Keratinocyte (primary cell): ENCODE measurements around the gene MBNL3. TPM values are rescaled to one million over a fixed set of nuclear protein-coding genes. Genes with fewer than 3 reads are reported as not detected.

ENCODE experiments used
- DNase-seq: peaks from one replicate; pipeline ENCODE4 v3.0.0-alpha.2; 2011; ENCODE audit warnings: low read depth, missing footprints, low spot score
- FAIRE-seq: peaks from 2 replicates; lab custom pipeline; 2011; peaks lifted over from hg19 to GRCh38; lab: Jason Lieb, UNC
- H2AFZ ChIP-seq: 2 replicates; pipeline ENCODE4 v1.6.0; 2012; ENCODE audit warnings: low read length, control low read depth, inconsistent platforms; ENCODE audit not compliant: control insufficient read depth
- H3K27ac ChIP-seq: 2 replicates; pipeline ENCODE4 v1.5.1; 2011; ENCODE audit warnings: low read length; ENCODE audit not compliant: control insufficient read depth, insufficient read depth
- H3K27me3 ChIP-seq: 3 replicates; pipeline ENCODE4 v1.6.0; 2011; ENCODE audit warnings: low read length; ENCODE audit not compliant: control insufficient read depth, insufficient read depth; ENCODE audit errors: extremely low read depth
- H3K36me3 ChIP-seq, 2 experiments: 2 replicates in 1 of 2; 3 replicates in 1 of 2; pipeline ENCODE4 v1.5.1; 2011; ENCODE audit warnings: low read length in 2 of 2, mild to moderate bottlenecking in 1 of 2; ENCODE audit not compliant: control insufficient read depth in 2 of 2, insufficient read depth in 2 of 2; ENCODE audit errors: extremely low read depth in 1 of 2
- H3K4me1 ChIP-seq: 3 replicates; pipeline ENCODE4 v1.5.1; 2011; ENCODE audit warnings: low read length; ENCODE audit not compliant: control insufficient read depth, insufficient read depth; ENCODE audit errors: extremely low read depth
- H3K4me2 ChIP-seq: 3 replicates; pipeline ENCODE4 v1.6.0; 2011; ENCODE audit warnings: low read depth, low read length; ENCODE audit not compliant: control insufficient read depth, insufficient read depth; ENCODE audit errors: extremely low read depth
- H3K4me3 ChIP-seq, 3 experiments: fragments of 200-600 bp in 1 of 3; sonication (generic) in 1 of 3; 2 replicates in 2 of 3; 3 replicates in 1 of 3; pipeline ENCODE4 v1.5.1; 2011 to 2016; ENCODE audit warnings: low read length in 3 of 3, mild to moderate bottlenecking in 3 of 3, control low read depth in 2 of 3, inconsistent platforms in 1 of 3, low read depth in 1 of 3, mixed read lengths in 1 of 3, mixed run types in 1 of 3, moderate library complexity in 1 of 3; ENCODE audit not compliant: control insufficient read depth in 2 of 3, insufficient read depth in 2 of 3; ENCODE audit errors: extremely low read depth in 1 of 3
- H3K79me2 ChIP-seq: 2 replicates; pipeline ENCODE4 v1.6.0; 2012; ENCODE audit warnings: low read length; ENCODE audit not compliant: control insufficient read depth, insufficient read depth
- H3K9ac ChIP-seq: 3 replicates; pipeline ENCODE4 v1.6.0; 2011; ENCODE audit warnings: low read length; ENCODE audit not compliant: control insufficient read depth, insufficient read depth; ENCODE audit errors: extremely low read depth
- H3K9me1 ChIP-seq: 3 replicates; pipeline ENCODE4 v1.6.0; 2011; ENCODE audit warnings: low read length; ENCODE audit not compliant: control insufficient read depth, insufficient read depth; ENCODE audit errors: extremely low read depth
- H3K9me3 ChIP-seq: 2 replicates; pipeline ENCODE4 v1.5.1; 2012; ENCODE audit warnings: low read depth, low read length; ENCODE audit not compliant: control insufficient read depth
- H4K20me1 ChIP-seq: 3 replicates; pipeline ENCODE4 v1.6.0; 2011; ENCODE audit warnings: low read length; ENCODE audit not compliant: control insufficient read depth, insufficient read depth; ENCODE audit errors: extremely low read depth
- EZH2 ChIP-seq: IDR thresholded peaks from one replicate; pipeline ENCODE4 v1.6.1; 2012; ENCODE audit warnings: inconsistent platforms, mild to moderate bottlenecking, low read length, moderate library complexity
- dilution Hi-C: fragments of 300-500 bp; cut with MboI; formaldehyde crosslinking; loops from one replicate; pipeline ENCODE4 v1.7.0; 2020; ENCODE audit warnings: low sequenced_read_pairs; ENCODE audit not compliant: extremely low pct_ligation_motif_present
- polyA plus RNA-seq, 5 experiments: library from polyadenylated mRNA; depleted of rRNA in 3 of 5; stranded (reverse) in 3 of 5; stranded (forward) in 1 of 5; unstranded in 1 of 5; fragments of >200 nt; gene quantifications; 1 replicate in 1 of 5; 2 replicates in 3 of 5; 3 replicates in 1 of 5; pipeline versions ENCODE4 v1.2.1 to v1.2.3, GENCODE V29; 2011 to 2012; ENCODE audit warnings: missing spikeins in 2 of 5, low read depth in 1 of 5, low replicate concordance in 1 of 5
- TF ChIP-seq, protein P1 (sequence below), 3 experiments: IDR thresholded peaks in 1 of 3; conservative IDR thresholded peaks in 1 of 3; optimal IDR thresholded peaks in 1 of 3; 2 replicates in 2 of 3; 3 replicates in 1 of 3; pipeline versions ENCODE3 to v1.5.1; 2011; ENCODE audit warnings: low read length in 3 of 3, mild to moderate bottlenecking in 3 of 3, moderate library complexity in 2 of 3, control low read depth in 1 of 3, inconsistent platforms in 1 of 3; ENCODE audit not compliant: insufficient read depth in 2 of 3; ENCODE audit errors: extremely low read depth in 1 of 3

Gene MBNL3
- polyA plus RNA-seq, 1 donor (not counting 4 experiments of a cell fraction or from before 2014, with no cell fraction given) = 6.9 TPM

DNA sequence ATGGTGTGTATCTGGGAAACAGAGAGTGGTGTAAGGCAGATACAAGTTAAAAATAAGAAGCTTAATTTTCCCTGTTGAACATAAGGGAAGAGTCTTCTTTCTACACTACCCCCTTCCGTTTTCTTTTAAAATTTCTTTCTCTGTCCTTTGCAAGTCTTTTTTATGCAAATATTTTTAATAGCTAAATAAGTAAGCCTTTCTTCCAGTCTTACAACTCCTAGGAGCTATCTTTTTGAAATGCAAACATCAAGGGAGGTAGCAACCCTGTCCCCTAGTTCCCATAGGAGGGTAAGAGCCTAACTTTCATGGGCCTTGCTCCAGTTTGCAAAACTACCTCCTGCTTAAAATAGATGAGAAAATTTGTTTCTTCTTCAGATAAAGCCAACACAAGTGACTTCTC lies 121.5 kb downstream of the MBNL3 start:
- dilution Hi-C loops = no loop called here
- H3K36me3 ChIP-seq = no peaks in the 10 kb centered on the region
- TF ChIP-seq, protein P1, sequence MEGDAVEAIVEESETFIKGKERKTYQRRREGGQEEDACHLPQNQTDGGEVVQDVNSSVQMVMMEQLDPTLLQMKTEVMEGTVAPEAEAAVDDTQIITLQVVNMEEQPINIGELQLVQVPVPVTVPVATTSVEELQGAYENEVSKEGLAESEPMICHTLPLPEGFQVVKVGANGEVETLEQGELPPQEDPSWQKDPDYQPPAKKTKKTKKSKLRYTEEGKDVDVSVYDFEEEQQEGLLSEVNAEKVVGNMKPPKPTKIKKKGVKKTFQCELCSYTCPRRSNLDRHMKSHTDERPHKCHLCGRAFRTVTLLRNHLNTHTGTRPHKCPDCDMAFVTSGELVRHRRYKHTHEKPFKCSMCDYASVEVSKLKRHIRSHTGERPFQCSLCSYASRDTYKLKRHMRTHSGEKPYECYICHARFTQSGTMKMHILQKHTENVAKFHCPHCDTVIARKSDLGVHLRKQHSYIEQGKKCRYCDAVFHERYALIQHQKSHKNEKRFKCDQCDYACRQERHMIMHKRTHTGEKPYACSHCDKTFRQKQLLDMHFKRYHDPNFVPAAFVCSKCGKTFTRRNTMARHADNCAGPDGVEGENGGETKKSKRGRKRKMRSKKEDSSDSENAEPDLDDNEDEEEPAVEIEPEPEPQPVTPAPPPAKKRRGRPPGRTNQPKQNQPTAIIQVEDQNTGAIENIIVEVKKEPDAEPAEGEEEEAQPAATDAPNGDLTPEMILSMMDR (optimal IDR thresholded peaks at IDR 0.05 in 1 of 3, IDR thresholded peaks at IDR 0.05 in 1 of 3, conservative IDR thresholded peaks at IDR 0.05 in 1 of 3; ENCODE audit: extremely low read depth in 1 of 3, insufficient read depth in 2 of 3, low read length in 3 of 3) = no peak
- TF ChIP-seq EZH2 = no peak
- no peak overlapping the region for H3K9ac ChIP-seq
- H3K4me3 ChIP-seq = no peak overlapping the region
- H2AFZ ChIP-seq = no peak overlapping the region
- no peak overlapping the region for H3K27ac ChIP-seq
- H3K4me1 ChIP-seq = no peaks in the 10 kb centered on the region
- no peaks in the 10 kb centered on the region for H4K20me1 ChIP-seq
- H3K27me3 ChIP-seq = no peaks in the 10 kb centered on the region
- H3K79me2 ChIP-seq = no peaks in the 10 kb centered on the region
- H3K9me3 ChIP-seq = no peaks in the 10 kb centered on the region
- H3K9me1 ChIP-seq = no peaks in the 10 kb centered on the region
- no peak for DNase-seq
- no peak for FAIRE-seq
- no peak overlapping the region for H3K4me2 ChIP-seq

- H3K27ac ChIP-seq = no peak overlapping the region
- H3K4me2 ChIP-seq = no peak overlapping the region
- dilution Hi-C loops = no loop called here
- no peaks in the 10 kb centered on the region for H3K36me3 ChIP-seq
- FAIRE-seq = no peak
- H3K9me1 ChIP-seq = no peaks in the 10 kb centered on the region
- H2AFZ ChIP-seq = no peak overlapping the region
- no peaks in the 10 kb centered on the region for H3K4me1 ChIP-seq
- TF ChIP-seq EZH2 = no peak
- TF ChIP-seq, protein P1 (optimal IDR thresholded peaks at IDR 0.05 in 1 of 3, IDR thresholded peaks at IDR 0.05 in 1 of 3, conservative IDR thresholded peaks at IDR 0.05 in 1 of 3; ENCODE audit: extremely low read depth in 1 of 3, insufficient read depth in 2 of 3, low read length in 3 of 3) = no peak
- no peaks in the 10 kb centered on the region for H4K20me1 ChIP-seq
- no peaks in the 10 kb centered on the region for H3K27me3 ChIP-seq
- H3K9me3 ChIP-seq = no peaks in the 10 kb centered on the region
- DNase-seq = no peak
- no peak overlapping the region for H3K4me3 ChIP-seq
- H3K79me2 ChIP-seq = no peaks in the 10 kb centered on the region
- no peak overlapping the region for H3K9ac ChIP-seq
These were observed 123.3 kb downstream of the MBNL3 start for GRCh38 chrX:132365490-132365889.
